ENCODE data around the gene EIF4G3.

EIF4G3 gene

DNA sequence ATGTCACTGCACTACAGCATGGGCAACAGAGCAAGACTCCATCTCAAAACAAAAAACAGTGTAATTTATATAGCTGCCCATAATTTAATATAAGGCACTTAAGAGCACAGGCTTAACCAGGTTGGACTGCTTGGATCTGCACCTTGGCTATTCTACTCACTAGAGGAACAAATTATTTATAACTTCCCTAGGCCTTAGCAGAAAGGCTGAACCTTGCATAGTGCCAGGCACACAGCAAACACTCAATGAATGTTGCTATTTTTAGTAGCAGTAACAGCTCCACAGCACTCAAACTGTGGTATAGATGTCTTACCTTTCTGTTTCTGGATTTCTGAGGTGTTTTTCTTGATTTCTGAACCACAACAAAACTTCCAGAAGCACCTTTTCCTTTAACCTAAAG, 409.4 kb downstream of the EIF4G3 start:
- Histone ChIP-seq H2AFZ (ENCODE audit: low read length) (no peak overlapping the region), H3K4me1 (ENCODE audit: low read length) (no peaks in the 10 kb centered on the region), H3K9me3 (replicated peaks; ENCODE audit: insufficient read depth, low read length) (no peaks in the 10 kb centered on the region), H3K36me3 (replicated peaks; ENCODE audit: insufficient read depth, low read length) (peaks cover 10% of the 10 kb centered on the region), H3K9ac (ENCODE audit: low read length) (no peak overlapping the region), H4K20me1 (ENCODE audit: insufficient read depth, low read length) (no peaks in the 10 kb centered on the region), H3K79me2 (ENCODE audit: low read length) (peaks cover under 1% of the 10 kb centered on the region), H3K9me2 (replicated peaks; ENCODE audit: insufficient read depth, low read length) (no peaks in the 10 kb centered on the region), H3F3A (ENCODE audit: insufficient read depth, low read length) (no peaks in the 10 kb centered on the region), H3K4me2 (ENCODE audit: low read depth, low read length) (no peak overlapping the region), H3K4me3 (ENCODE audit: low read length) (no peak overlapping the region), H3K27me3 (replicated peaks; ENCODE audit: insufficient read depth, low read length) (no peaks in the 10 kb centered on the region), H3K27ac (ENCODE audit: low read length) (no peak overlapping the region)
- no peak for TF ChIP-seq EZH2 (optimal IDR thresholded peaks at IDR 0.05; ENCODE audit: low read depth, low read length)
- no peak for DNase-seq

DNA sequence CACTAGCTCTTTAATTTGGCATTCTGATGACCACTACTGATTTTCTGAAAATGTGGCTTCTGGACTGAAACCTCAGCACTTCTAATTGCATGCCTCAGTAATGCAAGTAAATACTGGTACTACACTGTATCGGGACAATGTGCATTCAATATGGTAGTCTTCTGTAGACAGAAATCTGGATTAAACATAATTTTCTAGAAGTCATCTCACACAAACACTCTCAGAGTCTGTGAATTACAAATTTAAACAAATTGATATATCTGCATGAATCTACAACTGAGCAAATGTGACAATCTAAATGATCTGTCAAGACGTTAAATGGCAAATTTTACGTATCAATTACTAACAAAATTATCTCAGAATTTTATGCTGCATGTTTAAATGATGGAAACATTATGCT, 413.3 kb downstream of the EIF4G3 start:
- Histone ChIP-seq H3K4me2 (ENCODE audit: low read depth, low read length) (no peak overlapping the region), H3K27ac (ENCODE audit: low read length) (no peak overlapping the region), H4K20me1 (ENCODE audit: insufficient read depth, low read length) (no peaks in the 10 kb centered on the region), H2AFZ (ENCODE audit: low read length) (no peak overlapping the region), H3F3A (ENCODE audit: insufficient read depth, low read length) (no peaks in the 10 kb centered on the region), H3K9me3 (replicated peaks; ENCODE audit: insufficient read depth, low read length) (no peaks in the 10 kb centered on the region), H3K79me2 (ENCODE audit: low read length) (no peaks in the 10 kb centered on the region), H3K36me3 (replicated peaks; ENCODE audit: insufficient read depth, low read length) (peaks cover 9% of the 10 kb centered on the region), H3K9ac (ENCODE audit: low read length) (no peak overlapping the region), H3K4me1 (ENCODE audit: low read length) (no peaks in the 10 kb centered on the region), H3K9me2 (replicated peaks; ENCODE audit: insufficient read depth, low read length) (no peaks in the 10 kb centered on the region), H3K4me3 (ENCODE audit: low read length) (no peak overlapping the region), H3K27me3 (replicated peaks; ENCODE audit: insufficient read depth, low read length) (no peaks in the 10 kb centered on the region)
- DNase-seq, result no peak
- no peak for TF ChIP-seq EZH2 (optimal IDR thresholded peaks at IDR 0.05; ENCODE audit: low read depth, low read length)

DNA sequence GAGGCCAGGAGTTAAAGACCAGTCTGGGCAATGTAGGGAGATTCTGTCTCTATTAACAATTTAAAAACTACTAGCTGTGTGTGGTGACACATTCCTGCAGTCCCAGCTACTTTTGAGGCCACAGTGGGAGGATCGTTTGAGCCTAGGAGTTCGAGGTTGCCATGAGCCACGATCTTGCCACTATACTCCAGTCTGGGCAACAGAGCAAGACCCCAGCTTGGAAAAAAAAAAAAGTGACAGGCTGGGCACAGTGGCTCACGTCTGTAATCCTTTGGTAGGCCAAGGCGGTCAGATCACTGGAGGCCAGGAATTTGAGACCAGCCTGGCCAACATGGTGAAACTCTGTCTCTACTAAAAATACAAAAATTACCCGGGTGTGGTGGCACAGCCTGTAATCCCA, 416.4 kb downstream of the EIF4G3 start:
- no peak overlapping the region for H3K4me3 ChIP-seq (ENCODE audit: low read length)
- TF ChIP-seq CTCF (IDR thresholded peaks at IDR 0.05; ENCODE audit: low read length), result no peak
- no peak for TF ChIP-seq EZH2 (optimal IDR thresholded peaks at IDR 0.05; ENCODE audit: low read depth, low read length)
- no peak for TF ChIP-seq EZH2phosphoT487 (IDR thresholded peaks at IDR 0.05; ENCODE audit: low read length)
- H3F3A ChIP-seq (ENCODE audit: insufficient read depth, low read length), result no peaks in the 10 kb centered on the region
- H3K27me3 ChIP-seq (replicated peaks; ENCODE audit: insufficient read depth, low read length), result no peaks in the 10 kb centered on the region
- H3K27ac ChIP-seq (ENCODE audit: low read length), result no peak overlapping the region
- H3K79me2 ChIP-seq (ENCODE audit: low read length), result no peaks in the 10 kb centered on the region
- no peaks in the 10 kb centered on the region for H3K9me2 ChIP-seq (replicated peaks; ENCODE audit: insufficient read depth, low read length)
- H3K4me1 ChIP-seq (ENCODE audit: low read length), result no peaks in the 10 kb centered on the region
- no peak overlapping the region for H3K4me2 ChIP-seq (ENCODE audit: low read depth, low read length)
- peaks cover 9% of the 10 kb centered on the region for H3K36me3 ChIP-seq (replicated peaks; ENCODE audit: insufficient read depth, low read length)
- H3K9ac ChIP-seq (ENCODE audit: low read length), result no peak overlapping the region
- no peak for DNase-seq
- no peaks in the 10 kb centered on the region for H3K9me3 ChIP-seq (replicated peaks; ENCODE audit: insufficient read depth, low read length)
- no peak overlapping the region for H2AFZ ChIP-seq (ENCODE audit: low read length)
- H4K20me1 ChIP-seq (ENCODE audit: insufficient read depth, low read length), result no peaks in the 10 kb centered on the region
